ENCODE data around the gene SRCIN1.
"Not testable (repeated sequence)": the region's sequence is repeated elsewhere in the genome, so short reads cannot be mapped to it uniquely, and the experiment has no call there.

DNA sequence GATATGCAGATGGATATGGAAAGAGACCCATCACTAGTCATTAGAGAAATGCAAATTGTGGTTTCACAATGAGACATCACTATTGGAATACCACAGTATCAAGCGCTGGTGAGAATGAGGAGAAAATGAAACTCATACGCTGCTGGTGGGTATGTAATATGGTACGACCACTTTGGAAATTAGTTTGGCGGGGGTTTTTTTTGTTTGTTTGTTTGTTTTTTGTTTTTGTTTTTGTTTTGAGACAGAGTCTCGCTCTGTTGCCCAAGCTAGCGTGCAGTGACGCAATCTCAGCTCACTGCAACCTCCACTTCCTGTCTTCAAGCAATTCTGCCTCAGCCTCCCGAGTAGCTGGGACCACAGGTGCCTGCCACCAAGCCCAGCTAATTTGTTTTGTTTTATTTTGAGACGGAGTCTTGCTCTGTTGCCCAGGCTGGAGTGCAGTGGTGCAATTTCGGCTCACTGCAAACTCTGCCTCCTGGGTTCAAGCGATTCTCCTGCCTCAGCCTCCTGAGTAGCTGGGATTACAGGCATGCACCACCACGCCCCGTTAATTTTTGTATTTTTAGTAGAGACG, 19.1 kb upstream of the SRCIN1 start:
- TF ChIP-seq POLR2A (IDR thresholded peaks at IDR 0.05); EP300 (IDR thresholded peaks at IDR 0.05; ENCODE audit: low read depth): not testable (repeated sequence)
- TF ChIP-seq, protein P1, sequence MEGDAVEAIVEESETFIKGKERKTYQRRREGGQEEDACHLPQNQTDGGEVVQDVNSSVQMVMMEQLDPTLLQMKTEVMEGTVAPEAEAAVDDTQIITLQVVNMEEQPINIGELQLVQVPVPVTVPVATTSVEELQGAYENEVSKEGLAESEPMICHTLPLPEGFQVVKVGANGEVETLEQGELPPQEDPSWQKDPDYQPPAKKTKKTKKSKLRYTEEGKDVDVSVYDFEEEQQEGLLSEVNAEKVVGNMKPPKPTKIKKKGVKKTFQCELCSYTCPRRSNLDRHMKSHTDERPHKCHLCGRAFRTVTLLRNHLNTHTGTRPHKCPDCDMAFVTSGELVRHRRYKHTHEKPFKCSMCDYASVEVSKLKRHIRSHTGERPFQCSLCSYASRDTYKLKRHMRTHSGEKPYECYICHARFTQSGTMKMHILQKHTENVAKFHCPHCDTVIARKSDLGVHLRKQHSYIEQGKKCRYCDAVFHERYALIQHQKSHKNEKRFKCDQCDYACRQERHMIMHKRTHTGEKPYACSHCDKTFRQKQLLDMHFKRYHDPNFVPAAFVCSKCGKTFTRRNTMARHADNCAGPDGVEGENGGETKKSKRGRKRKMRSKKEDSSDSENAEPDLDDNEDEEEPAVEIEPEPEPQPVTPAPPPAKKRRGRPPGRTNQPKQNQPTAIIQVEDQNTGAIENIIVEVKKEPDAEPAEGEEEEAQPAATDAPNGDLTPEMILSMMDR (IDR thresholded peaks at IDR 0.05), result not testable (repeated sequence)
